Measurements from ENCODE around the gene CHST11. TPM values are rescaled to one million over a fixed set of nuclear protein-coding genes. Genes with fewer than 3 reads are reported as not detected.

CHST11 gene
- total RNA-seq, 5 donors from 2014 or later (not counting 1 experiment from before 2014, with no cell fraction given), result 49.8 to 78.3 (median 63.7) TPM

DNA sequence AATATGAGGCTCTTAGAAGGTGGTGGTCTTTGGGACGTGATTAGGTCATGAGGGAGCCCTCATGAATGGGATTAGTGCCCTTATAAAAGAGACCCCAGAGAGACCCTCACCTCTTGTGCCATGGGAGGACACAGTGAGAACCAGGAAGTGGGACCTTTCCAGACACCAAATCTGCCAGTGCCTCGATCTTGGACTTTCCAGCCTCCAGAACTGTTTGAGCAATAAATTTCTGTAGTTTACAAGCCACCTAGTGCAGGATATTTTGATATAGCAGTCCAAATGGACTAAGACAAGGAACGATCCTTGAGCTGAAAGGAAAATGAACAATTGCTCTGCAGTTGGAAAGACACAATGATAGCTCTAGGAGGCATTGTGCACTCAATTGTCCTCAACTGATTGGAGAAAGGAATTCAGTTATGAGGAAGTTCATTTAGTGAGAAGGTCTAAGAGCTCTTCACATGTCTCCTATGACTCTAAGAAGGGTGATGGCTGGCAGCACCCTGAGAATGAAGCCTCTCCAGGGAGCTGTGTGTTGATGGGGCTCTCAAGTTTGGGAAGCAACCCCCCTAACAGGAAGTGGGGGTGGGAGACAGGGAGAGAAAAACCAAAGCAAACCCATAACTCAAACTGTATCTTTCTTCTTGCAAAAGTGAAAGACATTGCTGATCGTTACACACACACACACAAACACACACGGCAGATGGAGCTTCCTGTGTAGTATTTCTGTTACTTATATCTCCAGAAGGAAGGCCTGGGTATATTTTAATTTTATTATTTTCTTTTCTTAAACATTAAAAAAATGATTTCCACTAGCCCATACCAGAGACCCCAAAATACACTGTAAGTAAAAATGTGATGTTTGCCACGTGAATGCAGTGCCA, 21.0 kb downstream of the CHST11 start:
- Histone ChIP-seq H3K27me3 (replicated peaks in 1 of 2; ENCODE audit: control insufficient read depth in 2 of 2, extremely low read depth in 1 of 2, insufficient read depth in 2 of 2, low read length in 1 of 2) (no peaks in the 10 kb centered on the region), H3K36me3 (ENCODE audit: control insufficient read depth in 2 of 2, extremely low read depth in 1 of 2, insufficient read depth in 1 of 2, low read length in 1 of 2) (peaks cover 0 to 3% of the 10 kb centered on the region in 2 donors), H3K9me3 (no peaks in the 10 kb centered on the region), H3K4me3 (ENCODE audit: control insufficient read depth in 1 of 2, extremely low read depth in 1 of 2, low read length in 1 of 2) (peak overlapping the region; percentile 27 to 57), H3K4me1 (ENCODE audit: control insufficient read depth in 1 of 2, extremely low read depth in 1 of 2, insufficient read depth in 2 of 2, low read length in 2 of 2) (peaks cover 38 to 80% of the 10 kb centered on the region in 2 experiments), H3K27ac (ENCODE audit: low read length) (peak overlapping the region; percentile 75)
- 82% methylated on average over 1 of the region's 6 CpGs for WGBS (ENCODE audit: insufficient coverage)
- H3K27ac Mint-ChIP-seq, result peak overlapping the region; percentile 97
- no peaks in the 10 kb centered on the region for H3K27me3 Mint-ChIP-seq
- peaks cover 78 to 89% (median 88%) of the 10 kb centered on the region in 3 donors for H3K4me1 Mint-ChIP-seq
- ChIA-PET CTCF (interaction anchor here in 1 of 2 donors (0.9 to 1.3 kb wide), 5 partner anchors 10 to 96 kb away, joined by 3 to 8 read pairs (median 4); no protein-coding TSS in a partner anchor), POLR2A (interaction anchor here in 1 of 2 donors (1.6 kb wide), 1 partner anchor 19 kb away, joined by 11 read pairs; no protein-coding TSS in a partner anchor)
- H3K9me3 Mint-ChIP-seq, result no peaks in the 10 kb centered on the region
- H3K4me3 Mint-ChIP-seq, result peak overlapping the region; percentile 79 to 88 (median 79)
- peaks cover 18% of the 10 kb centered on the region for H3K36me3 Mint-ChIP-seq
- DNase-seq (peak in 1 of 35 experiments; percentile 41), ATAC-seq (replicated peaks in 1 of 4) (peak; percentile 10 to 47 (median 23))

DNA sequence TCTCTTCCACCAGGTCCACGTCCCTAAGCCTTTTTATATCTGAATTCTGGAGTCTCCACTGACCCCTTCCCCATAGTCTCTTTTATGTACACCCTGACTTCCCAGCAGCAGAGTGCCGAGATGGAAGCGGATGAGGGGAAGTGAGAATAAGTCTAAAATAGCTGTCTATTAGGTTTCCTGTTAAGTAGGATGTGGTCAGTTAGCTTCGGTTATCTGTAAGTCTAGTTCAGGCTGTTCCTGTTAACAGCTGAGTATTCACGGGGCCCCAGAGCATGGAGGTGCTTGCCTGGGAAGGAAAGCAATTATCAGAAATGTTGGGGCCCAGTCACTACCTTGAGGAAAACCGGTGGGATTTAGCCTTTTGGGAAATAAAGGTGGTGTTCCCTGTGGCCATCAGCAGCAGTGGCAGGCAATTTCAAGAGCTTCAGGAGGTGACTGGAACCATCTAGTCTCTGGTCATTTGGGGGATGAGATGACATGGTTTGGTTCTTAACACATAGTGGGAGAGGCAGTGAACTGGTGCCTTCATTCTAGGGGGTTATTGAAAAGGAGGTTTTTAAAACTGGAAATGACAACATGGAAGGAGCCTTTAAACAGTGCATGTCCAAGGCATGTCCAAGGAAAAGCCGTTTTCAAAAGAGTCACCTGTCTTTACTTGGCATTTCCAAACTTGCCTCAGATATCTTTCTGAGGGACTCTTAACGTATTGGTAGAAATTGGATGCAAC, 21.8 kb downstream of the CHST11 start:
- Mint-ChIP-seq H3K9me3 (no peaks in the 10 kb centered on the region), H3K4me3 (peak overlapping the region; percentile 79 to 88 (median 79)), H3K36me3 (peaks cover 23% of the 10 kb centered on the region), H3K27ac (peak overlapping the region; percentile 97), H3K4me1 (peaks cover 78 to 89% (median 88%) of the 10 kb centered on the region in 3 donors), H3K27me3 (no peaks in the 10 kb centered on the region)
- DNase-seq, result peak in 17 of 35 experiments; percentile 16 to 69 (median 31)
- POLR2A ChIA-PET, result interaction anchor here in 1 of 2 donors (0.6 to 1.6 kb wide), 2 partner anchors 20 to 242 kb away, joined by 3 to 11 read pairs; no protein-coding TSS in a partner anchor
- no peaks in the 10 kb centered on the region for H3K27me3 ChIP-seq (replicated peaks in 1 of 2; ENCODE audit: control insufficient read depth in 2 of 2, extremely low read depth in 1 of 2, insufficient read depth in 2 of 2, low read length in 1 of 2)
- WGBS (ENCODE audit: insufficient coverage), result 0% methylated on average over 3 of the region's 8 CpGs
- ATAC-seq (replicated peaks in 1 of 4), result peak; percentile 70 to 84 (median 84)
- H3K27ac ChIP-seq (ENCODE audit: low read length), result peak overlapping the region; percentile 75
- CTCF ChIA-PET, result interaction anchor here in 1 of 2 donors (0.9 to 1.3 kb wide), 5 partner anchors 9 to 97 kb away, joined by 3 to 8 read pairs (median 4); no protein-coding TSS in a partner anchor
- H3K9me3 ChIP-seq, result no peaks in the 10 kb centered on the region
- H3K4me1 ChIP-seq (ENCODE audit: control insufficient read depth in 1 of 2, extremely low read depth in 1 of 2, insufficient read depth in 2 of 2, low read length in 2 of 2), result peaks cover 38 to 79% of the 10 kb centered on the region in 2 experiments
- H3K4me3 ChIP-seq (ENCODE audit: control insufficient read depth in 1 of 2, extremely low read depth in 1 of 2, low read length in 1 of 2), result peak overlapping the region; percentile 27 to 57
- peaks cover 0 to 6% of the 10 kb centered on the region in 2 donors for H3K36me3 ChIP-seq (ENCODE audit: control insufficient read depth in 2 of 2, extremely low read depth in 1 of 2, insufficient read depth in 1 of 2, low read length in 1 of 2)

DNA sequence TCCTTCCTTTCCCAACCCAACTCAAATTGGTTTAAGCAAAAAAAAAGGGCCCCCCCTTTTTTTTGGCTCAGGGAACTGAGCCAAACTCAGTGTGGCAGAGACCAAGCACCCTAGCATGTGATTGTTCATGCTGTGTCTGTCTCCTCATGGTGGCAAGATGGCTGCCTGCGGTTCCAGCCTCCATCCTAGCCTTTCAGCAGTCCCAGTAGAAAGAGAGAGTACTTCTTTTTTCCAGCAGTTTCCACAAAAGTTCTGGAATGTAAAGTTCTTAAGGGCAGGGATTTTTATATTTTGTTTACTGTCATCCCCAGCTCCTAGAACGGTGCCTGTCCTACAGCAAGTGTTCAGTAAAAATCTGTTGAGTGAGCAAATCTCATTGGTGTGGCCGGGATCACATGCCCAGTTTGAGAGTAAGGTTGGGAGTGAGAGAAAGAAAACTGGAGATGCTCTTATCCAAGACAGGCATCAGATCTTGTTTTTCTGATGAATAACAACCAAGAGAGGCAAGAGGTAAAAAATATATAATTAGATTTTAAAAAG, 22.4 kb downstream of the CHST11 start:
- Mint-ChIP-seq H3K27me3 (no peaks in the 10 kb centered on the region), H3K4me1 (peaks cover 78 to 89% (median 88%) of the 10 kb centered on the region in 3 donors), H3K27ac (peak overlapping the region; percentile 97), H3K36me3 (peaks cover 29% of the 10 kb centered on the region), H3K9me3 (no peaks in the 10 kb centered on the region), H3K4me3 (peak overlapping the region; percentile 21 to 88 (median 79))
- Histone ChIP-seq H3K9me3 (no peaks in the 10 kb centered on the region), H3K4me3 (ENCODE audit: control insufficient read depth in 1 of 2, extremely low read depth in 1 of 2, low read length in 1 of 2) (no peak overlapping the region), H3K27me3 (replicated peaks in 1 of 2; ENCODE audit: control insufficient read depth in 2 of 2, extremely low read depth in 1 of 2, insufficient read depth in 2 of 2, low read length in 1 of 2) (no peaks in the 10 kb centered on the region), H3K4me1 (ENCODE audit: control insufficient read depth in 1 of 2, extremely low read depth in 1 of 2, insufficient read depth in 2 of 2, low read length in 2 of 2) (peaks cover 38 to 81% of the 10 kb centered on the region in 2 experiments), H3K36me3 (ENCODE audit: control insufficient read depth in 2 of 2, extremely low read depth in 1 of 2, insufficient read depth in 1 of 2, low read length in 1 of 2) (peaks cover 0 to 6% of the 10 kb centered on the region in 2 donors), H3K27ac (ENCODE audit: low read length) (peak overlapping the region; percentile 75)
- DNase-seq (no peak), ATAC-seq (replicated peaks in 1 of 4) (no peak)
- 90% methylated on average over 2 of the region's 3 CpGs for WGBS (ENCODE audit: insufficient coverage)
- ChIA-PET POLR2A (interaction anchor here in 1 of 2 donors (0.6 to 1.6 kb wide), 2 partner anchors 20 to 241 kb away, joined by 3 to 11 read pairs; no protein-coding TSS in a partner anchor), CTCF (no interaction called here)

DNA sequence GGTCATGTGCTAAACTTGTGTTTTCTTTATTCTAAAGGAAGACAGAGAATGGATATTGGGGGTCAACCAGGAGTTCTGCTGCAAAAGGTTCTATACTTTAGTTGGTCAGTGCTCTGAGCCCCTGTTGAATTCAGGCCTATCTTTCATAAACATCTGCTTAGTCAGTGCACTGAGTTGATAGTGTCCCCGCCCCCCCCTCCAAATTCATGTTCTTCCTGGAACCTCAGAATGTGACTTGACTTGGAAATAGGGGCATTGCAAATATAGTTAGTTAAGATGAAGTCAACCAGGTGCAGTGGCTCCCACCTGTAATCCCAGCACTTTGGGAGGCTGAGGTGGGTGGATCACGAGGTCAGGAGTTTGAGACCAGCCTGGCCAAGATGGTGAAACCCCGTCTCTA, 23.3 kb downstream of the CHST11 start:
- Histone ChIP-seq H3K4me1 (ENCODE audit: control insufficient read depth in 1 of 2, extremely low read depth in 1 of 2, insufficient read depth in 2 of 2, low read length in 2 of 2) (peaks cover 44 to 84% of the 10 kb centered on the region in 2 experiments), H3K36me3 (ENCODE audit: control insufficient read depth in 2 of 2, extremely low read depth in 1 of 2, insufficient read depth in 1 of 2, low read length in 1 of 2) (peaks cover 0 to 6% of the 10 kb centered on the region in 2 donors), H3K27me3 (replicated peaks in 1 of 2; ENCODE audit: control insufficient read depth in 2 of 2, extremely low read depth in 1 of 2, insufficient read depth in 2 of 2, low read length in 1 of 2) (no peaks in the 10 kb centered on the region), H3K9me3 (no peaks in the 10 kb centered on the region), H3K27ac (ENCODE audit: low read length) (no peak overlapping the region), H3K4me3 (ENCODE audit: control insufficient read depth in 1 of 2, extremely low read depth in 1 of 2, low read length in 1 of 2) (no peak overlapping the region)
- DNase-seq (no peak), ATAC-seq (replicated peaks in 1 of 4) (no peak)
- Mint-ChIP-seq H3K27me3 (no peaks in the 10 kb centered on the region), H3K9me3 (no peaks in the 10 kb centered on the region), H3K27ac (peak overlapping the region; percentile 73 to 74), H3K36me3 (peaks cover 29% of the 10 kb centered on the region), H3K4me3 (no peak overlapping the region), H3K4me1 (peaks cover 78 to 90% (median 89%) of the 10 kb centered on the region in 3 donors)
- POLR2A ChIA-PET, result interaction anchor here in 1 of 2 donors (0.6 kb wide), 1 partner anchor 859 kb away, joined by 4 read pairs; no protein-coding TSS in a partner anchor
- no CpG with 5 or more reads among the region's 3 CpGs for WGBS (ENCODE audit: insufficient coverage)
- CTCF ChIA-PET, result interaction anchor here in 1 of 2 donors (0.6 kb wide), 1 partner anchor 19 kb away, joined by 3 read pairs; no protein-coding TSS in a partner anchor

DNA sequence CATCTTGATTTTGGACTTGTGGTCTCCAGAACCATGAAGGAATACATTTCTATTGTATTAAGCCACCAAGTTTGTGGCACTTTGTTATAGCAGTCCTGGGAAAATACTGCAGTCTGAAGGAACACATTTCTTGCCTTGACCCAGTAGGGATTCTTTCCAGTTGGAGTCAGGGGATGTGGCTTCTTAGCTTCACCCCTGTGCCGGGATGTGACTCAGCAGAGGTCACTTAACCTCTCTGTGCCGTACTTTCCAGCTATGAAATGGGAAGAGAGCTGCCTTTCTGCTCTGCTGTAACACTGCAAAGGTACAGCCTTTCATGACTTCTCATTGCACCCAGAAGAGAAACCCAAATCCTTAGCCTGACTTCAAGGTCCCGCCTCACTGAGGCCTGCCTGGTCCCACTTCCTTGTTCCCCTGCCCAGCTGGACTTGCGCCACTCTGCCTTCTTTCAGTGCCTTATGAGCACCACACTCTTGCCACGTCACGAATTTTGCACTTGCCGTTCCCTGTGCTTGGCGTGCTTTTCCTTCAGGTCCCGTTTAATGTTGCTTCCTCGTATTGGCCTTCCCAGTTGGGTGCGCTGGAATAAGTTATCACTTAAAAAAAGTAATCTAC, 24.2 kb downstream of the CHST11 start:
- H3K4me3 ChIP-seq (ENCODE audit: control insufficient read depth in 1 of 2, extremely low read depth in 1 of 2, low read length in 1 of 2), result no peak overlapping the region
- no peaks in the 10 kb centered on the region for H3K9me3 Mint-ChIP-seq

More for the DNA sequence above, 24.2 kb downstream of the CHST11 start:
- H3K36me3 ChIP-seq (ENCODE audit: control insufficient read depth in 2 of 2, extremely low read depth in 1 of 2, insufficient read depth in 1 of 2, low read length in 1 of 2), result peaks cover 0 to 6% of the 10 kb centered on the region in 2 donors
- H3K27me3 ChIP-seq (replicated peaks in 1 of 2; ENCODE audit: control insufficient read depth in 2 of 2, extremely low read depth in 1 of 2, insufficient read depth in 2 of 2, low read length in 1 of 2), result no peaks in the 10 kb centered on the region
- H3K27me3 Mint-ChIP-seq, result no peaks in the 10 kb centered on the region
- 97% methylated on average over 10 of the region's 11 CpGs for WGBS (ENCODE audit: insufficient coverage)
- CTCF ChIA-PET, result no interaction called here
- peak overlapping the region; percentile 71 to 76 for H3K27ac Mint-ChIP-seq
- H3K9me3 ChIP-seq, result no peaks in the 10 kb centered on the region
- peaks cover 52 to 90% of the 10 kb centered on the region in 2 experiments for H3K4me1 ChIP-seq (ENCODE audit: control insufficient read depth in 1 of 2, extremely low read depth in 1 of 2, insufficient read depth in 2 of 2, low read length in 2 of 2)
- POLR2A ChIA-PET, result no interaction called here
- peaks cover 29% of the 10 kb centered on the region for H3K36me3 Mint-ChIP-seq
- ATAC-seq (replicated peaks in 1 of 4) (no peak), DNase-seq (no peak)
- no peak overlapping the region for H3K27ac ChIP-seq (ENCODE audit: low read length)
- H3K4me1 Mint-ChIP-seq, result peaks cover 85 to 95% (median 94%) of the 10 kb centered on the region in 3 donors
- H3K4me3 Mint-ChIP-seq, result no peak overlapping the region

All from T-cell (primary cell).